Central memory CD8-positive, alpha-beta T cell (primary cell): ENCODE measurements around the gene SPARC.

Experiments used
- ATAC-seq: fragments of 150-1000 bp; cut with Tn5 transposase; replicated peaks from 2 replicates; pipeline ENCODE4 v1.10.0; 2022; ENCODE audit warnings: mild to moderate bottlenecking, moderate FRiP score, moderate number of reproducible peaks; ENCODE audit not compliant: poor library complexity, severe bottlenecking; ENCODE audit errors: extremely low read depth
- DNase-seq, 2 donors: peaks; one replicate each; pipeline ENCODE4 v3.0.0; 2021; ENCODE audit warnings: low spot score in 2 of 2
- H3K27ac Mint-ChIP-seq: one replicate; pipeline ENCODE4 v1.8.0; 2022; ENCODE audit warnings: low read depth, mild to moderate bottlenecking, moderate library complexity, mixed read lengths
- H3K27me3 Mint-ChIP-seq: one replicate; pipeline ENCODE4 v1.8.0; 2022; ENCODE audit warnings: mixed read lengths
- H3K36me3 Mint-ChIP-seq: one replicate; pipeline ENCODE4 v1.8.0; 2022; ENCODE audit warnings: mild to moderate bottlenecking, moderate library complexity, mixed read lengths; ENCODE audit not compliant: insufficient read depth
- H3K4me1 Mint-ChIP-seq: one replicate; pipeline ENCODE4 v1.8.0; 2022; ENCODE audit warnings: mixed read lengths
- H3K4me3 Mint-ChIP-seq: one replicate; pipeline ENCODE4 v1.8.0; 2022; ENCODE audit warnings: mild to moderate bottlenecking, moderate library complexity, mixed read lengths
- H3K9me3 Mint-ChIP-seq: one replicate; pipeline ENCODE4 v1.8.0; 2022; ENCODE audit warnings: mixed read lengths

SPARC gene

GRCh38 chr5:151672516-151672915, 14.2 kb downstream of the SPARC start:
- DNase-seq (no peak), ATAC-seq (no peak)
- Mint-ChIP-seq H3K27ac (no peak overlapping the region), H3K9me3 (no peaks in the 10 kb centered on the region), H3K4me3 (no peak overlapping the region), H3K4me1 (no peaks in the 10 kb centered on the region), H3K27me3 (peaks cover 41% of the 10 kb centered on the region), H3K36me3 (no peaks in the 10 kb centered on the region)

- DNase-seq, result no peak
- Mint-ChIP-seq H3K27ac (no peak overlapping the region), H3K27me3 (peaks cover 35% of the 10 kb centered on the region), H3K4me1 (no peaks in the 10 kb centered on the region), H3K4me3 (no peak overlapping the region), H3K9me3 (no peaks in the 10 kb centered on the region), H3K36me3 (no peaks in the 10 kb centered on the region)
- ATAC-seq, result no peak
Observed at GRCh38 chr5:151671950-151672349, 14.8 kb downstream of the SPARC start.

GRCh38 chr5:151670953-151671636, 15.6 kb downstream of the SPARC start:
- ATAC-seq (no peak), DNase-seq (no peak)
- Mint-ChIP-seq H3K4me3 (no peak overlapping the region), H3K27ac (no peak overlapping the region), H3K27me3 (peaks cover 32% of the 10 kb centered on the region), H3K4me1 (no peaks in the 10 kb centered on the region), H3K9me3 (no peaks in the 10 kb centered on the region), H3K36me3 (no peaks in the 10 kb centered on the region)

GRCh38 chr5:151670083-151670686, 16.5 kb downstream of the SPARC start:
- H3K4me1 Mint-ChIP-seq, result no peaks in the 10 kb centered on the region
- peaks cover 32% of the 10 kb centered on the region for H3K27me3 Mint-ChIP-seq
- no peak for ATAC-seq
- H3K4me3 Mint-ChIP-seq, result no peak overlapping the region
- no peak for DNase-seq
- no peaks in the 10 kb centered on the region for H3K36me3 Mint-ChIP-seq
- no peaks in the 10 kb centered on the region for H3K9me3 Mint-ChIP-seq
- H3K27ac Mint-ChIP-seq, result no peak overlapping the region

GRCh38 chr5:151667083-151667482, 19.6 kb downstream of the SPARC start:
- DNase-seq (no peak), ATAC-seq (no peak)
- Mint-ChIP-seq H3K36me3 (no peaks in the 10 kb centered on the region), H3K9me3 (no peaks in the 10 kb centered on the region), H3K27me3 (peaks cover 31% of the 10 kb centered on the region), H3K4me1 (peaks cover 9% of the 10 kb centered on the region), H3K4me3 (no peak overlapping the region), H3K27ac (no peak overlapping the region)

GRCh38 chr5:151665613-151666012, 21.1 kb downstream of the SPARC start:
- ATAC-seq, result no peak

GRCh38 chr5:151664694-151665585, 21.8 kb downstream of the SPARC start:
- no peak for DNase-seq
- H3K27ac Mint-ChIP-seq, result no peak overlapping the region
- ATAC-seq, result no peak
- H3K4me1 Mint-ChIP-seq, result peaks cover 9% of the 10 kb centered on the region
- H3K9me3 Mint-ChIP-seq, result no peaks in the 10 kb centered on the region
- H3K4me3 Mint-ChIP-seq, result no peak overlapping the region
- H3K27me3 Mint-ChIP-seq, result peaks cover 13% of the 10 kb centered on the region
- no peaks in the 10 kb centered on the region for H3K36me3 Mint-ChIP-seq

More at GRCh38 chr5:151665613-151666012, 21.1 kb downstream of the SPARC start:
- no peaks in the 10 kb centered on the region for H3K36me3 Mint-ChIP-seq
- H3K4me1 Mint-ChIP-seq, result peaks cover 9% of the 10 kb centered on the region
- H3K27me3 Mint-ChIP-seq, result peaks cover 16% of the 10 kb centered on the region
- H3K4me3 Mint-ChIP-seq, result no peak overlapping the region
- DNase-seq, result no peak
- no peaks in the 10 kb centered on the region for H3K9me3 Mint-ChIP-seq
- no peak overlapping the region for H3K27ac Mint-ChIP-seq

GRCh38 chr5:151663617-151664293, 23.0 kb downstream of the SPARC start:
- no peak for DNase-seq
- H3K4me1 Mint-ChIP-seq, result peaks cover 14% of the 10 kb centered on the region
- H3K9me3 Mint-ChIP-seq, result no peaks in the 10 kb centered on the region
- no peak overlapping the region for H3K27ac Mint-ChIP-seq
- H3K36me3 Mint-ChIP-seq, result no peaks in the 10 kb centered on the region
- H3K4me3 Mint-ChIP-seq, result no peak overlapping the region
- ATAC-seq, result no peak
- H3K27me3 Mint-ChIP-seq, result peaks cover 20% of the 10 kb centered on the region

GRCh38 chr5:151662805-151663204, 23.9 kb downstream of the SPARC start:
- ATAC-seq (no peak), DNase-seq (no peak)
- H3K4me3 Mint-ChIP-seq, result no peak overlapping the region
- peaks cover 14% of the 10 kb centered on the region for H3K4me1 Mint-ChIP-seq
- H3K9me3 Mint-ChIP-seq, result no peaks in the 10 kb centered on the region
- H3K27me3 Mint-ChIP-seq, result peaks cover 22% of the 10 kb centered on the region
- no peaks in the 10 kb centered on the region for H3K36me3 Mint-ChIP-seq
- H3K27ac Mint-ChIP-seq, result no peak overlapping the region

GRCh38 chr5:151661968-151662732, 24.6 kb downstream of the SPARC start:
- Mint-ChIP-seq H3K4me1 (peaks cover 14% of the 10 kb centered on the region), H3K27me3 (peaks cover 29% of the 10 kb centered on the region), H3K27ac (no peak overlapping the region), H3K4me3 (no peak overlapping the region), H3K9me3 (no peaks in the 10 kb centered on the region), H3K36me3 (no peaks in the 10 kb centered on the region)
- DNase-seq (no peak), ATAC-seq (no peak)

- Mint-ChIP-seq H3K27ac (no peak overlapping the region), H3K4me3 (no peak overlapping the region), H3K36me3 (no peaks in the 10 kb centered on the region), H3K4me1 (peaks cover 14% of the 10 kb centered on the region), H3K9me3 (no peaks in the 10 kb centered on the region), H3K27me3 (peaks cover 39% of the 10 kb centered on the region)
- DNase-seq, result no peak
- ATAC-seq, result no peak
Observed at GRCh38 chr5:151660616-151661495, 25.9 kb downstream of the SPARC start.
